ENCODE measurements around the gene GRID2. TPM values are rescaled to one million over a fixed set of nuclear protein-coding genes. Genes with fewer than 3 reads are reported as not detected.

GRID2 gene
- total RNA-seq, 2 experiments from 2014 or later, result not detected

DNA sequence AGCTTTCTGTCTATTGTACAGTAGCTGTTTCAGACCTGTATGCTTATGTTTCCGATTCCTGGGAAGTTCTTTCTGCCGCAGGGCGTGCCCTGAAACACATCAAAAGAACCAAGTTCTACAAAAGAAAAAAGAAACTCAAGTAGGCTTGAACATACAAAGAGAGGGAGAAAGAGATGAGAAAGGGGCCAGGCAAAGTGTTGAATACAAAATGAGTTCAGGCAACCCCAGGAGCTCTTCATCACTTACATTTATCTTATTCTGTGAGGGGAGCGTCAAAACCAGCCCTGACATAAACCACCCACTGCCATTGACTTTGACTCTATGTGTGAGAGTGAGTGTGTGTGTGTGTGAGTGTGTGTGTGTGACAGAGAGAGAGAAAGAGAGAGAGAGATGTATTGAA, 1498.3 kb downstream of the GRID2 start:
- Mint-ChIP-seq H3K27me3 (peaks cover 2% of the 10 kb centered on the region), H3K27ac (no peak overlapping the region), H3K36me3 (ENCODE audit: low read depth) (no peaks in the 10 kb centered on the region), H3K9me3 (ENCODE audit: low read depth) (no peaks in the 10 kb centered on the region), H3K4me1 (no peaks in the 10 kb centered on the region), H3K4me3 (no peak overlapping the region)
- ChIA-PET CTCF (no interaction called here), POLR2A (no interaction called here)
- ATAC-seq, result no peak
- intact Hi-C loops (cut with DNase I, micrococcal nuclease), result no loop called here
- no peak for DNase-seq

DNA sequence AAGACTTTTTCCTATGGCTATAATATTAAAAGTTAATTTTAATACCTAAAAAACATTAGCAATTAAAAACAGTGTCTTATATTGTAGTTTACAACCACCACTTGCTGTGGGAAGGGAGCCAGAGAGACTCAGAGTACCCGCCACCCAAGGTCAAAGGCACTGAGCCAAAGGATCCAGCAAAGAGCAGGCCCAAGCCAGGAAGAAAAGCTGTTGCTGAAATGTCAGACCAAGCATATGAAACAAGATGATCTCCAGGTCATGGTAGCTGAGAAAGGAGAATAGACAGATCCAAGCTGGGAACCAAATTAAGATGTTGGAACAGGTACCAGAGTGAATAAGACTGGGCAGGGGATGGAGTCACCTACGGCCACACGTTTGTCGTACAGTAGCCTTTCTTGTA, 1506.0 kb downstream of the GRID2 start:
- ChIA-PET POLR2A (no interaction called here), CTCF (no interaction called here)
- H3K27ac Mint-ChIP-seq, result no peak overlapping the region
- H3K27me3 Mint-ChIP-seq, result peaks cover 2% of the 10 kb centered on the region
- H3K4me1 Mint-ChIP-seq, result no peaks in the 10 kb centered on the region
- no peaks in the 10 kb centered on the region for H3K36me3 Mint-ChIP-seq (ENCODE audit: low read depth)
- no peak overlapping the region for H3K4me3 Mint-ChIP-seq
- ATAC-seq, result no peak
- H3K9me3 Mint-ChIP-seq (ENCODE audit: low read depth), result peaks cover 2% of the 10 kb centered on the region
- no peak for DNase-seq
- intact Hi-C loops (cut with DNase I, micrococcal nuclease), result no loop called here

DNA sequence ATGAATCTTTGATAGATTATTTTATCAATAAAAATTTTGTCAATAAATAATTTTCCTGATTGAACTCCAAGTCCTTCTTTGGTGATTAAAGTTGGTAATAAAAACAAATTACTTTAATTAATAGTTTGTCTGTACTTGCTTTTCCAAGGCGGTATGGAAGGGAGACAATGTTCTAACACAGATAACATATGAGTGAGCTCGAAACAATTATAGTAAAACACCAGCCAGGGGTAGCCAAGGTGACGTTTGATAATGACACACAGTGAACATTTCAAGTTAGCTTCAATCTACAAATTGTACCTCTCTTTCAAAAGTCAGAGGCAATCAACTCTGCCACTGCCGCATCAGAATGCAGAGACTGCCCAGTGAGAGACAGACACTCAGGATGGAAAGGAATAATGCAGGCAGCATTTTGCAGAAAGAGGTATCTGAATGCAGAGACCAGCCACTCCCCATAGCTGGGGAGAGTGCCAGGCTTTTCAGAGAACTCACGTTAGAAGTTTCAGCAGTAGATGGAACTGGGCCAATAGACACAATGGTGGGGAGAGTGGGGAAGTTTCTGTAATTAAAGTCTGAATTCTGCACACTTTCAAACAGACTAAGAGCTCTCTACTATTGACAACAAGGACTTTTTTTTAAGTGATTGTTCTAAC, 1506.7 kb downstream of the GRID2 start:
- DNase-seq (no peak), ATAC-seq (no peak)
- ChIA-PET CTCF (no interaction called here), POLR2A (no interaction called here)
- no peaks in the 10 kb centered on the region for H3K4me1 Mint-ChIP-seq
- no peak overlapping the region for H3K4me3 Mint-ChIP-seq
- H3K27me3 Mint-ChIP-seq, result peaks cover 2% of the 10 kb centered on the region
- intact Hi-C loops (cut with DNase I, micrococcal nuclease), result no loop called here
- H3K9me3 Mint-ChIP-seq (ENCODE audit: low read depth), result peaks cover 2% of the 10 kb centered on the region
- H3K36me3 Mint-ChIP-seq (ENCODE audit: low read depth), result no peaks in the 10 kb centered on the region
- no peak overlapping the region for H3K27ac Mint-ChIP-seq

DNA sequence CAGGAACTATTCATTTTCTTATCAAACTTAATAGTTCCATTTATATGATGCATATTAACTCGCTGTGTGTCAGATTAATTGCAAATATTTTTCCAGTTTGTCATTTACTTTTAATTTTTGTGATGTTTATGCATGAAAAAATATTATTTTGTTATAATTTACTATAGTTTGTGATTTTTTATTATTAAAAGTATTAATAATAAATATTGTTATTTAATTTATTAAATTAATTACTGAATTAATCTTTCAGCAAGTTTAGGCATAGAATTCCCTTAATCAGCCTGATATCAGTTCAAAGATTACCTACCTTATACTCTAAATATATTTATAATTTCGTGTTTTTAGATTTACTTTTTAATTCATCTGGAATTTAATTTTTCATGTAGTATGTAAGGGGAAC, 1509.3 kb downstream of the GRID2 start:
- Mint-ChIP-seq H3K4me3 (no peak overlapping the region), H3K4me1 (no peaks in the 10 kb centered on the region), H3K36me3 (ENCODE audit: low read depth) (no peaks in the 10 kb centered on the region), H3K27ac (no peak overlapping the region), H3K9me3 (ENCODE audit: low read depth) (peaks cover 2% of the 10 kb centered on the region), H3K27me3 (peaks cover 3% of the 10 kb centered on the region)
- ChIA-PET CTCF (no interaction called here), POLR2A (no interaction called here)
- DNase-seq, result no peak
- no peak for ATAC-seq
- intact Hi-C loops (cut with DNase I, micrococcal nuclease), result no loop called here

DNA sequence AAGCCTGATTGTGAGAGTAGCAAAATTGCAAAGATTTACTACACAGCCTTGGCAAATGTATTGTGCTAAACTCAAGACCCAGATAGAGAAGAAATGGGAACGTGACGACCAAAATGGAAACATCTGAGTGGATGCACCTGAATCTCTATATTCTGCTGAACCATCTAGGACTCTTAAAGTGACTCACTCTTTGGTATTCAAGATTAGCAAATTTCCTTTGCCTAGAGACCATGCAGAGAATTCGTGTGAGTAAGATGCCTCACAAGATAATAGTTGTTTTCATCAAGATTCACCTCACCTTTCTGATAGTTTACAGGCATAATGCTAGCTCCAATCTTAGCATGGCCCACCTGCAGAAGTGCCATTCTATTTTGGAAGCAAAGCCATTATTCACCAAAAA, 1510.4 kb downstream of the GRID2 start:
- H3K4me3 Mint-ChIP-seq, result no peak overlapping the region
- POLR2A ChIA-PET, result no interaction called here
- ATAC-seq, result no peak
- no peaks in the 10 kb centered on the region for H3K9me3 Mint-ChIP-seq (ENCODE audit: low read depth)
- intact Hi-C loops (cut with DNase I, micrococcal nuclease), result no loop called here
- no peak for DNase-seq
- H3K36me3 Mint-ChIP-seq (ENCODE audit: low read depth), result no peaks in the 10 kb centered on the region
- H3K27ac Mint-ChIP-seq, result no peak overlapping the region
- CTCF ChIA-PET, result no interaction called here
- no peaks in the 10 kb centered on the region for H3K4me1 Mint-ChIP-seq
- H3K27me3 Mint-ChIP-seq, result peaks cover 3% of the 10 kb centered on the region

DNA sequence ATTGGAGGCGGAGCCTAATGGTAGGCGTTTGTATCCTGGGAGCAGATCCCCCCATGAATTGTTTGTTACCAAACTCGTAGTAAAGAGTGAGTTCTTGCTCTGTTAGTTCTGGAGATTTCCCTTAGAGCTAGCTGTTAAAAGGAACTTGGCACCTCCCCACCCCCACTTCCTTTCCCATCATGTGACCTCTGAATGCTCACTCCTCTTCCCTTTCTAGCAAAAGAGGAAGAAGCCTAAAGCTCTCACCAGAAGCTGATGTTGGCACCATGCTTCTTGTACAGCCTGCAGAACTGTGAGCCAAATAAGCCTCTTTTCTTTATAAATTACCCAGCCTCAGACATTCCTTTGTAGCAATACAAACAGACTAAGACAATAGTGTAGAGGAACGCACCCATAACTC, 1511.0 kb downstream of the GRID2 start:
- Mint-ChIP-seq H3K4me1 (no peaks in the 10 kb centered on the region), H3K27me3 (peaks cover 3% of the 10 kb centered on the region), H3K36me3 (ENCODE audit: low read depth) (no peaks in the 10 kb centered on the region), H3K4me3 (no peak overlapping the region), H3K9me3 (ENCODE audit: low read depth) (no peaks in the 10 kb centered on the region), H3K27ac (no peak overlapping the region)
- intact Hi-C loops (cut with DNase I, micrococcal nuclease), result no loop called here
- ChIA-PET POLR2A (no interaction called here), CTCF (no interaction called here)
- DNase-seq (no peak), ATAC-seq (no peak)

Measured in activated CD4-positive, alpha-beta T cell treated with anti-CD3 and anti-CD28 coated beads for 36 hours (primary cell).